Heart left ventricle (tissue), 13 donors: ENCODE data around the gene ELMO3.

ENCODE experiments used
- POLR2A ChIP-seq, 2 donors: fragments of 450-650 bp; IDR thresholded peaks; one replicate each; pipeline ENCODE4 v1.6.1; 2017; ENCODE audit warnings: antibody characterized with exemption in 2 of 2, mild to moderate bottlenecking in 2 of 2, moderate library complexity in 2 of 2
- TF ChIP-seq, protein P1 (sequence below), 12 donors: fragments of 200-600 bp; sonication (generic) in 4 of 12; IDR thresholded peaks; one replicate each; pipeline versions ENCODE4 v1.5.0 to v1.8.0; 2018 to 2022; ENCODE audit warnings: antibody characterized with exemption in 12 of 12, mild to moderate bottlenecking in 5 of 12
- donor health status: ischemic (EF 13 %, LVEDD 7.1; RV severe dilation, severe dysfunction).
- donor health status: DM: no; HTN: yes; CAD: no.
- donor health status: DM: no; HTN: no; CAD: no.
- donor health status: ischemic (EF 25% LVEDD 6.9; RV normal size, moderate dysfunction).
- donor health status: ischemic (EF 25% LVEDD 5.7; RV mildly dilated, moderate dysfunction).
- donor health status: ischemic (EF 35%, LVEDD 5.7; RV mildly dilated, moderate dysfunction).
- donor health status: nonischemic (EF 11% LVEDD 7.7; RV severe dilation, severe dysfunction).
- donor health status: DM: yes; HTN: yes; CAD: no.
- donor health status: PGD.
- donor health status: ischemic (EF 29% LVEDD 5.4; RV normal size, mild dysfunction).
- donor health status: nonischemic (EF 23%, LVEDD 6.1; RV moderate dilation, normal function).

DNA sequence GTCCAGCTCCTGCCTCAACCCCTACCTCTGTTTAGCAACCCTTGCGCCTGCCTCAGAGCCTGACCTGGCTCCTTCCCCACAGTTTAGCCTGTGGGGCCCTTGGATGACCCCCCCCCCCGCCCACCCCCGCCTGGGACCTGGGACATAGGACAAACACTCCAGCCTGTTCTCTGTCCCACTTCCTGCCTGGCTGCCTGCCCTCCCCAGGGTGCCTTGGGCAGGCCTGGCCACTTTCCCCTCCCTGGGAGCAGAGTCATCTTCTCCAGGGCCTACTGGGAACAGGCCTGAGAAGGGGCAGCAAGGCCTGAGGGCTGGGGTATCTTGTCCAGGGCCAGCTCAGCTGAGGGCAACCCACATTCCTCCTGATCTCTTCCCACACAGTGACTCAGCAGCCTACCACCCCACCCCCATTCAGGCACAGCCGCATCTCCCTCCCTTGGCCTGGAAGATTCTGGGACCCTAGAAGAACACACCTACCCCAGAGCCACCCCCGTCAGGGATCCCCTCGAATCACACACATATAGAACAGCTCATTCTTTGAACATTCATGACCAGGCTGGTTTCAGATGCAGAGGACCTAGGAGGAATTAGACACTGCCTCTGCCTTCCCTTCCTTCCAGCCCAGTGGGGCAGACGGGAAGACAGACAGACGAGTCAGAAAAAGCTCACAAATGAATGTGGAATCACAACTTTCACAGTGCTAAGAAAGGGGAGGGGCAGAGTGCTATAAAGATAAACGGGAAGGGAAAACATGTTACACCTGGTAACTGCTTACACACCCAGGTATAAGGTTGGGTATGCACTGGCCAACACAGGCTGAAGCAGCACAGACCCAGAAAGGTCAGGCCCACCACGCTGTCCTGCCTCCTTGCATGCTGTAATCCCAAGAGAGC, 42.3 kb downstream of the ELMO3 start:
- TF ChIP-seq, protein P1, sequence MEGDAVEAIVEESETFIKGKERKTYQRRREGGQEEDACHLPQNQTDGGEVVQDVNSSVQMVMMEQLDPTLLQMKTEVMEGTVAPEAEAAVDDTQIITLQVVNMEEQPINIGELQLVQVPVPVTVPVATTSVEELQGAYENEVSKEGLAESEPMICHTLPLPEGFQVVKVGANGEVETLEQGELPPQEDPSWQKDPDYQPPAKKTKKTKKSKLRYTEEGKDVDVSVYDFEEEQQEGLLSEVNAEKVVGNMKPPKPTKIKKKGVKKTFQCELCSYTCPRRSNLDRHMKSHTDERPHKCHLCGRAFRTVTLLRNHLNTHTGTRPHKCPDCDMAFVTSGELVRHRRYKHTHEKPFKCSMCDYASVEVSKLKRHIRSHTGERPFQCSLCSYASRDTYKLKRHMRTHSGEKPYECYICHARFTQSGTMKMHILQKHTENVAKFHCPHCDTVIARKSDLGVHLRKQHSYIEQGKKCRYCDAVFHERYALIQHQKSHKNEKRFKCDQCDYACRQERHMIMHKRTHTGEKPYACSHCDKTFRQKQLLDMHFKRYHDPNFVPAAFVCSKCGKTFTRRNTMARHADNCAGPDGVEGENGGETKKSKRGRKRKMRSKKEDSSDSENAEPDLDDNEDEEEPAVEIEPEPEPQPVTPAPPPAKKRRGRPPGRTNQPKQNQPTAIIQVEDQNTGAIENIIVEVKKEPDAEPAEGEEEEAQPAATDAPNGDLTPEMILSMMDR (IDR thresholded peaks at IDR 0.05) = no peak
- TF ChIP-seq POLR2A (IDR thresholded peaks at IDR 0.05) = no peak
